GM19324 (cell line): ENCODE measurements around the gene HOXA3.

ENCODE experiments used
- ATAC-seq: cut with Tn5 transposase; IDR thresholded peaks from one replicate; pipeline ENCODE4 v1.9.1; 2021; ENCODE audit warnings: mild to moderate bottlenecking, moderate library complexity; ENCODE audit not compliant: unreplicated experiment, low FRiP score

The HOXA3 gene

GRCh38 chr7:27095050-27095896 is 57.1 kb downstream of the HOXA3 start:
- ATAC-seq, result no peak

GRCh38 chr7:27094304-27095049 is 57.9 kb downstream of the HOXA3 start:
- ATAC-seq, result no peak

GRCh38 chr7:27093184-27093895 is 59.0 kb downstream of the HOXA3 start:
- no peak for ATAC-seq

- no peak for ATAC-seq
These were observed 59.6 kb downstream of the HOXA3 start for GRCh38 chr7:27092819-27093110.

GRCh38 chr7:27091941-27092818 is 60.2 kb downstream of the HOXA3 start:
- no peak for ATAC-seq

- no peak for ATAC-seq
These were observed 61.3 kb downstream of the HOXA3 start for GRCh38 chr7:27091105-27091504.

- ATAC-seq, result no peak
These were observed 64.1 kb downstream of the HOXA3 start for GRCh38 chr7:27088002-27088922.

GRCh38 chr7:27083646-27084045 is 68.7 kb downstream of the HOXA3 start:
- no peak for ATAC-seq

- no peak for ATAC-seq
These were observed 70.2 kb downstream of the HOXA3 start for GRCh38 chr7:27082171-27082570.

- no peak for ATAC-seq
These were observed 71.4 kb downstream of the HOXA3 start for GRCh38 chr7:27080844-27081436.

- ATAC-seq, result peak; percentile 45
These were observed 73.0 kb downstream of the HOXA3 start for GRCh38 chr7:27079234-27079975.

GRCh38 chr7:27078616-27079233 is 73.7 kb downstream of the HOXA3 start:
- ATAC-seq, result no peak

- ATAC-seq, result no peak
These were observed 79.3 kb downstream of the HOXA3 start for GRCh38 chr7:27073076-27073475.

- no peak for ATAC-seq
These were observed 80.6 kb downstream of the HOXA3 start for GRCh38 chr7:27071622-27072390.

GRCh38 chr7:27068259-27068658 is 84.1 kb downstream of the HOXA3 start:
- no peak for ATAC-seq

GRCh38 chr7:27066148-27066547 is 86.2 kb downstream of the HOXA3 start:
- no peak for ATAC-seq

GRCh38 chr7:27065709-27066108 is 86.7 kb downstream of the HOXA3 start:
- ATAC-seq, result no peak
